NCI-H2196 (cell line): ENCODE results near the gene GRB2.
"Not testable (repeated sequence)": the region's sequence is repeated elsewhere in the genome, so short reads cannot be mapped to it uniquely, and the experiment has no call there.

Experiments used
- DNase-seq: peaks from one replicate; lab custom pipeline; 2025; ENCODE audit not compliant: unreplicated experiment; lab: John Stamatoyannopoulos, UW

Gene GRB2

DNA sequence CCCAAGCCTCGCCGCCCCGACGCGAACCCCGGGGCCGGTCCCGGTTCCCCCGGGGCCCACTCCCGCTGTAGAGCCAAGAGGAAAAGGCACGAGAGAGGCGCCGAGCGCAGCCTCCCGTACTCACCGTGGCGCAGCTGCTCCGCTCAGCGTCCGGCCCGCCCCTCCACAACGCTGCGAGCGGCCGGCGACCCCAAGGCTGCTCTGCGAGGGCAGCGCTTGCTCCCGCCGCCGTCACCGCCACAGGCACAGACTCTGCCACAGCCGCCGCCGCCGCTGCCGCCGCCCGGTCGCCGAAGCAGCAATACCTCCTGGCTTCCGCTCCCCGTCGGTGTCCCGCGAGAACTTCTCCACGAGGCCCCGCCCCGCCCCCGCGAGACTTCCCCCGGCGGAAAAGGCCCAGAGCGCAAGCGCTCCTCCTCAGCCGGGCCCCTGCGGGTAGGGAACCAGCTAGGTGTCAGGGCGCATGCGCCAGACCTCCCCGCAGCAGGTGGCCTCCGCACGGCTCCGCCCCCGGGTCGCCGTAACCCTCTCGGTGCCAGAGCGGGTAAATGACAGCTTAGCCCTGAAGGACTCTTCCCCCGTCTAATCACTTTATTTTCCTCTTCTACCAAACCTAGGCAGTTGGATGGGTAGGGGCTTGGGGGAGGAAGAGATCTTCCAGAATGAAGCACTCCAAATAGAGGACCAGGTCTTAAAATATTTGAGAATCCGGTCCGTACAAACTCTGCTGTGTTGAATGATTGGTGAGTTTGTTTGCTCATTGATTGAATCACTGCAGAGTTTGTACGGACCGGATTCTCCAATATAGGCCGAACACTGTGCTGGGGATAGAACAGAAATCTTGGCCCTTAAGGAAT is at the start of gene GRB2:
Gene GRB2 (minus strand): TSS at position 314 of the 857 bp plus-strand sequence. CDS start 12,050 bp downstream, outside the sequence.
- peak; percentile 96 for DNase-seq

GRCh38 chr17:75454672-75455071 is 49.2 kb upstream of the GRB2 start:
- DNase-seq: not testable (repeated sequence)

DNA sequence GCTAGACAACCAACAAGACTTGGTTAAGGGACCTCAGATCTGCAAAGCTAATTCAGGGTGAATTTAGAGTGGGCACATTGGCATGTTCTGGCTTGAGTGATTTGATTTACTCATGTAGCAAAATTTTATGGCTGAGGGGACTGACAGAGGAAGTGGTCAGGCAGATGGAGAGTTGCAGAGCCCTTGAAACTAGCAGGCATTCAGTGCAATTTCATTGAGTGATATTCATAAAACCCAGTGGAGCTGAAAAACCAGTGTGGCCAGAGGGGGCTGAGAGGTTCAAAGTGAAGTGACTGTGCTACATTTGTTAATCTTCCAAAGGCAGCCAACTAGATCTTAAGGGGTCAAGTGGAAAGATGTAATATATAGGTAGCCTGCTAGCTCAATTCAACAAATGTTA is 48.7 kb upstream of the GRB2 start:
- peak; percentile 14 for DNase-seq

GRCh38 chr17:75450270-75450669 is 44.8 kb upstream of the GRB2 start:
- no peak for DNase-seq

DNA sequence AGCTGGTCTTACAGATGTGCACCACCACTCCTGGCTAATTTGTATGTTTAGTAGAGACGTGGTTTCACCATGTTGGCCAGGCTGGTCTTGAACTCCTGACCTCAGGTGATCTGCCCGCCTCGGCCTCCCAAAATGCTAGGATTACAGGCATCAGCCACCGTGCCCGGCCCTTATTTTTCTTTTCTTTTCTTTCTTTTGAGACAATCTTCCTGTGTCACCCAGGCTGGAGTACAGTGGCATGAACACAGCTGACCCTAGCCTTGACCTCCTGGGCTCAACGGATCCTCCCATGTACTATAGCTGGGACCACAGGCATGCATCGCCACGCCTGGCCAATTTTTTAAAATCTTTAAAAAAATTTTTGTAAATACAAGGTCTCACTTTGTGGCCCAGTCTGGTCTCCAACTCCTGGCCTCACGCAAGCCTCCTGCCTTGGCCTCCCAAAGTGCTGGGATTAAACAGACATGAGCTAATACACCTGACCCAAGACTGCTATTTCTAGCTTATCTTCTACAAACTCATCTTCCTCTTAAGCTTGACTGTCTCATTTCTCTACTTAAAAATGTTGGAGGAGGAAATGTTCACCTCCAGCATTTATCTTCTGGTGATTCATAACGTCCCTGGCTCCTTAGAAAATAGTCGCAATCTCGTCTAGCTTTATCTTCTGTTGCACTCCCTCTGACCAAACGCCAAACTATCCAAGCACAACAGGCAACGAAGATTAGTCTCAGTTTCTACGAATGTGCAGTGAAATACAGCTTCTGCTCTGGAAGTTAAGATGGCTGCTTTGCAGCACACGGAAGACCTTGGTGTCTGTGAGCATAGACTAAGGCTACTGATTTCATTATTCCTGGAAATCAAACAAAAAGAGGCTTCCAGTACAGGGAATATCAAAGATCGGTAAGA is 42.7 kb upstream of the GRB2 start:
- no peak for DNase-seq

DNA sequence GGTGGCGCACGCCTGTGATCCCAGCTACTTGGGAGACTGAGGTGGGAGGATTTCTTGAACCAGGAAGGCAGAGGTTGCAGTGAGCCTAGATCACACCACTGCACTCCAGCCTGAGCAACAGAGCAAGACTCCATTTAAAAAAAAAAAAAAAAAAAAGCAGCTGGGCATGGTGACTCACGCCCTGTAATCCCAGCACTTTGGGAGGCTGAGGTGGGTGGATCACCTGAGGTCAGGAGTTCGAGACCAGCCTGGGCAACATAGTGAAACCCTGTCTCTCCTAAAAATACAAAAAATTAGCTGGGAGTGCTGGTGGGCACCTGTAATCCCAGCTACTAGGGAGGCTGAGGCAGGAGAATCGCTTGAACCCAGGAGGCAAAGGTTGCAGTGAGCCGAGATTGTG is 40.4 kb upstream of the GRB2 start:
- DNase-seq: not testable (repeated sequence)

DNA sequence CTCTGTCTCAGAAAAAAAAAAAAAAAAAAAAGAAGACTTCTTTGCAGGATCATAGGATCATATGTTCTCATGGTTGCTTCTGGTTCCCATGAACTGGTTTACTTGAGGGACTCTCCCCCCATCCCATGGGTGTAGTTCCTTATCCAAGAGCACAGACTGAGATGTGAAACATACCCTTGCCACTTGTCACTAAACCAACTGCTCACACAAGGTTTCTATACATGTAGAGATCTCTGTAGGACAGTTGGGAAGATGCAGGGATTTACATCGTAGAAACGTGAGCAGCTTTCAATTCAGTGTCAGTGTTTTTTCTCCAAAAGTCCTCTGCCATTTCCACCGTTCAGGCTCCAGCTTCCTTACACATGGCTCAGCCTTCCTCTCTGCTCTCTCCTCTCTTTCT is 39.8 kb upstream of the GRB2 start:
- DNase-seq: no peak

GRCh38 chr17:75442168-75443103 is 37.0 kb upstream of the GRB2 start:
- DNase-seq: no peak

DNA sequence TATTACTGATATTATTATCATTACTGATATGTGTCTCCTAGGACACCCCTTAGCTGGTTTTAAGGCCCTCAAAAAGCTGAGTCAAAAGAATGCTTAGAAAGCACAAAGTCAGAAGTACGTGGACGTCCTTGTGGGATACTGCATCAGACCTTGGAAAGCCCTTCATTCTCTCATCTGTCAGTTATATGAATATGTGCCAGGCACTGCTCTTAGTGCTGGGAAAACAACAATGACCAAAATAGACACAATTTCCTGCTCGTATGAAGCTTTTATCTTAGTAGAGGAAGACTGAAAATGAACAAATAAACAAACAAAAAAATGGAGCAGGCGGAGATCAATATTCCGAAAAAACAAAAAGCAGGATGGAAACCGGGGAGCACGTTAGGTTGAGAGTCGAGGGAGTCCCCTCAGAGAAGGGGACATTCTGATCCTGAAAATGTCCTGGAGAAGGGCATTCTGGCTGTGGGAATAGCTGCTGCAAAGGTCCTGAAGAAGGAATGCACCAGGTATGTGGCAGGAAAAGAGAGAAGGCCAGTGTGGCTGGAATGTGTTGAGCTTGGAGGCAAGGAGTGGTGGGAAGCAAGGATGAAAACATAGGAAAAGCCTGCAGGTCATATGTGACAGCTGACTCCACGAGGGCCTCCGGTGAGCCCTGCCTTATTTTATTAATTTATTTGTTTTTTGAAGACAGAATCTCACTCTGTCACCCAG is 35.4 kb upstream of the GRB2 start:
- DNase-seq: no peak

DNA sequence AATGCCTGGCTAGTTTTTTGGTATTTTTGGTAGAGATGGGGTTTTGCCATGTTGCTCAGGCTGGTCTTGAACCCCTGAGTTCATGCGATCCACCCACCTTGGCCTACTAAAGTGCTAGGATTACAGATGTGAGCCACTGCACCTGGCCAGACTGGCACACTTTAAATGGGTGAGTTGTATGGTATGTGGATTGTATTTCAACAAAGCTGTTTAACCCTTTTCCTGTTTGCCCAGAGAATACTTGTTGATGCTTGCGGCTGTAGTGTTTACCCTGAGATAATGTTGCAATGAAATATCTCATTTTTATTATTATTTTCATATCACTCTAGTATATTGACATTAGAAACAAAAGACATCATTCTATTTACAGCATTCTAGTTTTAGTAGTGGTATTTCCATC is 33.8 kb upstream of the GRB2 start:
- peak; percentile 48 for DNase-seq

GRCh38 chr17:75437404-75437803 is 31.9 kb upstream of the GRB2 start:
- DNase-seq: not testable (repeated sequence)

- DNase-seq: not testable (repeated sequence)
Measured at GRCh38 chr17:75434433-75434832, 29.0 kb upstream of the GRB2 start.

- DNase-seq: no peak
Measured at GRCh38 chr17:75433218-75433783, 27.8 kb upstream of the GRB2 start.

- no peak for DNase-seq
Measured at GRCh38 chr17:75430159-75430974, 24.9 kb upstream of the GRB2 start.

- DNase-seq: no peak
Measured at GRCh38 chr17:75428543-75429469, 23.3 kb upstream of the GRB2 start.

DNA sequence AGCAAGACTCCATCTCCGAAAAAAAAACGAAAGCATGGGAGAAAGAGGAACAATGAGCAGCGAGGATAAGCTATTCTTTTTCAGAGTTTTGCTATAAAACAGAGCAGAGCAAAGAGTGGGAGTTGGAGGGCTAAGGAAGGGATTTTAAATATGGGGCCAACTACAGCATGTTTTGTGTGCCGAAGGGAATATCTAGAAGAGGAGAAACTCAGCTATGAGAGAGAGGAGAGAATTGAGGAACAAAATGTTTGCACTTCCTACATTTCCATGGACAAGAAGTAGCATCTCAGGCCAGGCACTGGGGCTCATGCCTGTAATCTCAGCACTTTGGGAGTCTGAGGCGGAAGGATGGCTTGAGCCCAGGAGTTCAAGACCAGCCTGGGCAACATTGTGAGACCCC is 13.1 kb upstream of the GRB2 start:
- no peak for DNase-seq

DNA sequence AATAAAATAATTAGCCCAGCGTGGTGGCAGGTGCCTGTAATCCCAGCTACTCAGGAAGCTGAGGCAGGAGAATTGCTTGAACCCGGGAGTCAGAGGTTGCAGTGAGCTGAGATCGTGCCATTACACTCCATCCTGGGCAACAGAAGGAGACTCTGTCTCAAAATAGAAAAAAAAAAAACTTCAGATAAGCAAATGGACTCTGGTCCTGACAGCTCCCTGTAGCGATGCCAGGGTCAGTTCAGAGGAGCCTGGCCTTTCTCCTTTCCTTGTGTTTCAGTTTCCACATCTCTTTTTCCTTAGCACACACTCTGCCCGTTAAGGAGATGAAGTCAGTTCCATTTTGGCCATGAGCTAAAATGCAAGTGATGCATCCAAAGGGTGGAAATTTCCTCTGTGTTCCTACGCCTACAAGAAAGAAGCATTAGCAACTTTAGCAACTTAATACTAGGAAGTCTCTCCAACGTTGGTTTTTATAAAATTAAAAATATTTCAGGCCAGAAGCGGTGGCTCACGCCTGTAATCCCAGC is 11.6 kb upstream of the GRB2 start:
- DNase-seq: no peak

GRCh38 chr17:75416006-75416405 is 10.5 kb upstream of the GRB2 start:
- DNase-seq: no peak
